GM12874 (cell line): ENCODE data around the gene KRT79.

Experiments used
- CTCF ChIP-seq: IDR thresholded peaks from 2 replicates; pipeline ENCODE4 v1.5.1; 2011; ENCODE audit warnings: low read depth, mild to moderate bottlenecking, control low read depth, low read length, moderate library complexity; ENCODE audit not compliant: insufficient read depth

The KRT79 gene

GRCh38 chr12:52776435-52776834, 57.7 kb downstream of the KRT79 start:
- no peak for TF ChIP-seq CTCF

GRCh38 chr12:52774629-52775250, 59.4 kb downstream of the KRT79 start:
- no peak for TF ChIP-seq CTCF

- TF ChIP-seq CTCF: no peak
These were observed 61.3 kb downstream of the KRT79 start for GRCh38 chr12:52772772-52773171.

- TF ChIP-seq CTCF: no peak
These were observed 61.9 kb downstream of the KRT79 start for GRCh38 chr12:52772188-52772587.

GRCh38 chr12:52771505-52771904, 62.6 kb downstream of the KRT79 start:
- TF ChIP-seq CTCF: no peak
